ENCODE data around the gene MTMR10.

MTMR10 gene

DNA sequence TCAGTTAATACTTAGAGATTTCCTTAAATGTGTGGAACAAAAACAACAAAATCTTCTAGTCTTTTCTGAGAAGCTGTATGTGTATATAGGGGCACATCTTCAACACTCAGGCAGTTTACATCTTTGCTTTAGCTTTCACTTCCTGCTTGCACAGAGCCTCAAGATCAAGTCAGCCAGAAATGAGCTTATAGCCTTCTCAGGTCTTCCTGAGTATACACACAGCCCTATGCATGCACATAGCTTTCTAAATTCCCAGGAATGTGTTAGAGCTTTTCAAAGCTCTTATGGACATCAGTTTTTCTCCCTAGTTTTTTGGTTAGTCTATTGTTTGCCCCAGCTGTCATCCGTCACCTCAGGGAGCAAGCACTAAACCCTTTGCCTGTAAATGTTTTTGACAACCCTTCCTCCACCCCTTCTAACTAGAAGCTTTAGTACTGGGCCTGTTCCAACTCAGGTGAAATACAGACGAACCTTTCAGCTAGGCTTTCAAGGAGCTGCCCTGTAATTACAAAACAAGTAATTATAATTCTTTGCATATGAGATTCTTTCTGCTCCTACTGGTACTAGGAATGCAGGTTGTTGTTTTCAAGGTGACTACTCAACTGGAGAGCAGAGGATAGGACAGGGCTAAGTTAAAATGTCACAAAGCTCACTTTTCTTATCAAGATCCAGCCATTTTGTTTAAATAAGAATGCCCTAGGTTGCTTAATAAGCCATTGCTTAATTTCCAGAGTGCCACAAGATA, 22.6 kb upstream of the MTMR10 start:
- no peak for DNase-seq (ENCODE audit: low read depth)

GRCh38 chr15:31012455-31012854, 21.0 kb upstream of the MTMR10 start:
- no peak for DNase-seq (ENCODE audit: low read depth)

DNA sequence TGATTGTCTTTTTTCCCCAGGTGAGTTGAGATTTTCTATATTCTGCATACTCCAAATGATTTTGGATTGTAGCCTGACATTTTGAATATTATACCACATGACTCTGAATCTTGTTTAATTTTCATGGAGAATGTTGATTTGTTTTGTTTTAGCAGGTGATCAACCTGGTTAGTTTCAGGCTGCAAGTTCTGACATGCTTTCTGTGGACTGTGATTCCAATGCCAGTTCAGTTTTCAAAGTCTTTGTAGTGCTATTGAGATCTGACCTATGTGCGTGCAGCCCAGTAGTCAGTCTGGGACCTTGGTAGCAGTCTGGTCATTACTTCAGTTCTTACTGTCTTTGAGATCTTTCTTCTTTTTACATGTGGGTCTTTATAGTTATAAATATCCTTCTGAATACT, 18.6 kb upstream of the MTMR10 start:
- DNase-seq (ENCODE audit: low read depth) = no peak

DNA sequence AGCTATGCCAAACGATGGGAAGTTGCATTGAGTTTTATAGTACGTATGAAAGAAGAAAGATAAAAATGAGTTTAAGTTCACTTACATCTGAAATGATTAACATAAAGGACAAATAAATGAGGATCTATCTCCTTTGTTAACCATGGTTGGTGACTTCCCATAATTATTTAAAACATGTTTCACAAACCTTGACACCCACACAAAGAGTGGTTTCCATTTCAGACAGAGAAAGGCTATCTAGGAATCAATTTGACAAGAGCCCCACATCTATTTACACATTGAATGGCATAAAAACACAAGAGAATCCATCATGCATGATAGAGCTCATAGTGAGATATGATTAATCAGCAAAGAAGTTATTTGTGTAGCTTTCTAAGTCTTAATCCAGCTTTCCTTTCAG, 14.2 kb upstream of the MTMR10 start:
- DNase-seq (ENCODE audit: low read depth) = no peak

DNA sequence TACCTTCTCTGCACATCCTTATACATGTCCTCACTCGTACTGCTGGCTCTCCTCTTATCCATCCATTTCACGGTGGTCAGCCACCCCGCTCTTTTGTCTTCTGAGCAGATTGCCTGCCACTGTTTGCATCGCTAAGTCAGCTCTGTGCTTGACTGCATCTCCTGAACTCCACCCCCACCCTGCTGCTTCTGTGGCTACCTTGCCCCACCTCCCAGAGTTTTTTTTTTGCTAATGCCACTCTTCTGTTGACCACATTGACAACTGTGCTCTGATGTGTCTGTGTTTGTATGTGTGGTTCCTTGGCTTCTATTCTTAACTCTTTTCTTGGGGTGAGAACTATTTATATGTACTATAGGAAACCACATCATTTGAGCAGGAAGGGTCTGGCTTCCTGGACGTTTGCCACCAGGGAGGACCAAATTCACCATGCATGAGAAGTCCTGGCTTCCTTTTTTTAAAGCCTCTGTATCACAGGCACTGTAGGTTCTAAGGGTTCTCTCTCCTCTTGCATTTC, 12.8 kb upstream of the MTMR10 start:
- DNase-seq (ENCODE audit: low read depth) = no peak

DNA sequence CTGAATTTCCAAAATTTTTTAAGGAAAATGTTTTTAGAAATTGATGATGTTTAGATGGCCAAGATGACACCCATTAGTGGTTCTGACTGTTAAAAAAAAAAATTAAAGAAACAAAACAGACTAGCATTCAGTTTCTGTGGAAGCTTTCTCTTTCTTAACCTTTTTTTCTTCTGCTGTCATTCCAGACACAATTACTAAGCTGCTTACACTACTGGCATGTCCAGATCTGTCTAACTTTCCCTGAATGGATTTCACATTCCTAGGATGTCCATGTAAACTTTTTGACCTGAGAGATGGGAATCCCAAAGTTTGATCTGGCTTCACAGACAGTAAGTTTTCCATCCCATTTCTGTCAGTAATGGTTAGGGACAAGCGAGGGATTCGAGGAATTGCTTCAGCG, 10.3 kb upstream of the MTMR10 start:
- no peak for DNase-seq (ENCODE audit: low read depth)

DNA sequence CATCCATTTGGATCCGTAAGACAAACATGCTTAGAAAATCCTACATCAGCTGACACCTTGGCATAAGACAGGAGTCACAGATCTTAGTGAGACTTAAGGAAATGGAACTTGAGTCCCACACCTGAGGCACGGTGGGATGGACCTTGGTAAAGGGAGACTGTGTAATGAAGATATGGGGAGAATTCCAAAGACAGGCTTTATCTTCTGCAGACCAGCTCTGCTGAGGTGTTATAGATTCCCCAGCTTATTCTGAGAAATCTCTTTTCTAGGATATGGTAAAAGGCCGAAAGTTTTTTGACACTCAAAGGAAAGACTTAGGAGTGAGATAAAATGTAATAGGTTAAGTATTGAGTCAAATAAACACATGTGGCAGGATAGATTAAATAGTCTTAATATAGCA, 8.3 kb upstream of the MTMR10 start:
- DNase-seq (ENCODE audit: low read depth) = no peak

DNA sequence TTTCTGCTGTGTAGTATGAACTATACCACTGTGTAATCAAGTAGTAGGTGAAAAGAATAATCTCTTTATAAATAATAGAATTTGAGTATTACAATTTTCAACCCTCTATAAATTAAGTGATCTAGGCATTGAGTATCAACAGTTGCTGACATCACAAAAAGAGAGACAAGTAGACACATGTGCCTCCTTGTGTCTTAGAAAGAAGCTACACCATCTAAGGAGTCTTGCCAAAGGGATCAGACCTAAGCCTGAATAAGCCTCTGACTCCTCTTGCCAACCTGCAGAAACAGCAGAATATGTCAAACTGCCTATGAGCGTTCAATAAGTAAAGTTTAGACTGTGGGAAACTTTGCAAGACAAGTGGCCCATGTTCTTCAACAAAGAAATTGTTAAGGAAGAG, 5.8 kb upstream of the MTMR10 start:
- DNase-seq (ENCODE audit: low read depth) = no peak

GRCh38 chr15:30992249-30992864, 929 bp upstream of the MTMR10 start:
- no peak for DNase-seq (ENCODE audit: low read depth)

GRCh38 chr15:30990446-30991254, 778 bp downstream of the MTMR10 start:
- DNase-seq (ENCODE audit: low read depth) = no peak

DNA sequence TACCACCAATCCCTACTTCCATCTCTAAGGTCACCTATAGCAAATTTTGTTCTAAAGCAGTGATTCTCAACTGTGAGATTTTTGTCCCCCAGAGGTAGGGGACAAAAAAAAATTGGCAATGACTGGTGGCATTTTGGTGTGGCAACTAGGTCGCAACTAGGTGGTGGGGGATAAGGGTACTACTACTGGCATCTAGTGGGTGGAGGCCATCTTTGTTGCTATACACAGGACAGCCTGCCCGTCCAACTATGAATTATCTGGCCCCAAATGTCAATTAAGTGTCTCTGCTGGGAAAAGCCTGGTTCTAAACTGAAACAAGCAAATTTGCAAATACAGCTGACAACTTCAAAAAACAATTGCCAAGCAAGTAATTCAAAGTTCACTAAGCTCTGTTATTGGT, 1.4 kb downstream of the MTMR10 start:
- no peak for DNase-seq (ENCODE audit: low read depth)

DNA sequence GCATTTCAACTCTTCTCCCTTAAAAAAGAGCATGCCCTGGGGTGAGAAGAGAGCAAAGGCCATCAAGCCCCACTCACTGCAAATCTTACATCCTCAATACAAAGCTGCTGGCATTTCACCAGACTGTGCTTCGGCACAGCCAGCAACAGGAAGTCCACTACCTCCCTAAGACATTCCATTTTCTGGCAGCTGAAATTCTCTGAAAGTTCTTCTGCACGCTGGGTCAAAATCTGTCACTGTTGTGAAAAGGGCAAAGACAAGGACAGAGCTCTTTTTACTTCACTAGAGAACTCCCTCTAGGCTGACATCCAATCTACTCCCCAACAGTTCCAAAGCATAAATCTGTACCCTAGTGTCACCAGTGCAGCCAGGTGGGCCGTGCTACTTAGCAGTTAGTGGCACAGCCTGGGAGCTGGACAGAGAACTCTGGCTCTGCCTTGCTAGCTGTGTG, 6.3 kb downstream of the MTMR10 start:
- DNase-seq (ENCODE audit: low read depth) = no peak

GRCh38 chr15:30984542-30984941, 6.9 kb downstream of the MTMR10 start:
- DNase-seq (ENCODE audit: low read depth) = no peak

GRCh38 chr15:30984118-30984517, 7.3 kb downstream of the MTMR10 start:
- DNase-seq (ENCODE audit: low read depth) = no peak

GRCh38 chr15:30979457-30979856, 12.0 kb downstream of the MTMR10 start:
- no peak for DNase-seq (ENCODE audit: low read depth)

DNA sequence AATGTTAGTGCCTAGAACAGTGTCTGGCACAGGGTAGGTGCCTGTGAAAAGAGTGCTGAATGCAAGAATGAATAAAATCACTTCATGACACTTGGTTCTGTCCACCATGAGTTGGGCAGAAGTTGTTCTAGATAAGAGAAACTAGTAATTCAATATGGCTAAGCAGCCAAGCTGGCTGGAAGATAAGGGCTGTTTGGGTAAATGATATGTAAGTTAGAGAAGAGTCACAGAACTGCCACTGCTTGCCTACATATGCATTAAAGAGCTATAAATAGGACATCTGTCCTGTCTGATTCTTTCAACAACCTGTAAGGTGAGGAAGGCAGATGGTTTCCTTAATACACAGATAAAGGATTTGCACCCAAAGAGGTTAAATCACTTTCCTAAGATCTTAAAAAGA, 13.1 kb downstream of the MTMR10 start:
- DNase-seq (ENCODE audit: low read depth) = no peak

DNA sequence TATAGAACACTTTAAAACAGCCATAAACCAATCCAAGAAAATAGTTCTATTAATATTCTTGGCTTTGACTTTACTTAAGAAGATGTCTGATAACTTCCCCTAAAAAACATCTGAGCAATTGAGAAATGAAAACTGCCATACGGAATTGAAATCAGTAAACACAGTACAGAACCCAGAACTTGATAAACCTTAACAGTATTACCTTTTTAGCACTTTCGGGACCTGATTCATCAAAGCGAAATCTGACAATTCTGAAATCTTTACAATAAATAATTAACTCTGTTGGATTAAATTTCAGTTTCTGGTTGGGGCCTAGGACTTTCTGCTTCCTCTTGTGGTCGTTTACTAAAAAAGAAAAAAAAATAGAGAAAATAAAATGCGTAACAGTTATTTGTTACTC, 17.3 kb downstream of the MTMR10 start:
- DNase-seq (ENCODE audit: low read depth) = no peak

GRCh38 chr15:30973379-30973778, 18.0 kb downstream of the MTMR10 start:
- DNase-seq (ENCODE audit: low read depth) = no peak

DNA sequence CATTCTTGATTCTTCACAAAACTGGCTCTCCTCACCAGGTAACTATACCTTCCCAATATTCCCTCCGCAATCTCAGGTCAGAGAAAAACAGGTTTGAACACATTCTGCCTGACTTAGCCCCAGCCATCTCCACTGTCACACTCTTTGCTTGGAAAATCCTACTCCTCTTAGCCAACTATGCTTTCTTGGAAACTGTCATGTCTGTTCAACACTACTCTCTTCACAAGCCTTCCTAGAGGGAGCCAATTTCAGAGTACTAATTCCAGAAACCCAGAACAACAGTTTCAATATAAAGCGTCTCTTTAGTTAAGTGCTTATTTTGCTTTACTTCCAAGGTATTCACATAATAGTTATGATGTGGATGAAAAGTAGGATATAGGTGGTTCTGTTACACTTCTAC, 21.7 kb downstream of the MTMR10 start:
- no peak for DNase-seq (ENCODE audit: low read depth)

DNA sequence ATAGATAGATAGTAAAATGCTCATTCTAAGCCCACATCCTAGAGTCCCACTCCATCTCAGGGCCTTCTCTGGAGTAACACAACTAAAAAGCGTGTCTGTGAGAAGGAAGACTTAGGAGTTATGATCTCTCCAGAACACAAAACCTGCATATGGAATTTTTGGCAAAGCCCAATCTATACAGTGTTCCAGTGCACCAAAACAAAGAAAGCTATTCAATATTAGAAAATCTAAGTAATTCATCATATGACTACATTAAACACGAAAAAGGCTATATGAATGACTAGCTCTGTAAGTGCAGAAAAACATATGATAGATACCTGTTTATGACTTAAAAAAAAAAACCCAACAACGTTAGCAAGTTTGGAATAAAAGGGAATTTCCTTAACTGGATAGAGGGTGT, 27.7 kb downstream of the MTMR10 start:
- no peak for DNase-seq (ENCODE audit: low read depth)

DNA sequence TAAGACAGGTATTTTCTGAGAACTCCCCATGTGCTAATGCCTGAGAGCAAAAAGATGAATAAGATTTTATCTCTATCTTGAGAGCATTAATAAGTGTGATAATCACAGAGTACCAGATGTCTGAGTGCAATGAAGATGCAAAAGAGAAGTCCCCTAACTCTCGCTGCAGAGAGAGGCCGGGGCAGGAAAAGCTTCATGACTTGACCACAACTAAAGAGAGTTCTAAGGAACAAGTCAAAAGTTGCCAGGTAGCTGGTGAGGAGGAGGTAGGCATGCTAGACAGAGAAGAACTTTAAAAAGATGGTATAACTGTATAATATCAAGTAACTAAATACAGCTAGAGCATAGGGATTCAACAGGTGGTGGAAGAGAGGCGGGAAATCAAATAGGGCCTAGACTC, 28.8 kb downstream of the MTMR10 start:
- DNase-seq (ENCODE audit: low read depth) = no peak

GRCh38 chr15:30962079-30962478, 29.3 kb downstream of the MTMR10 start:
- DNase-seq (ENCODE audit: low read depth) = no peak

GRCh38 chr15:30958219-30958618, 33.2 kb downstream of the MTMR10 start:
- DNase-seq (ENCODE audit: low read depth) = no peak

Data from HS-5 (cell line).